ENCODE data around the gene CORO6.

The CORO6 gene

GRCh38 chr17:29629839-29630238 is 7.1 kb upstream of the CORO6 start:
- DNase-seq = no peak

- DNase-seq = no peak
Observed at GRCh38 chr17:29628644-29629043, 5.9 kb upstream of the CORO6 start.

GRCh38 chr17:29627951-29628350 is 5.2 kb upstream of the CORO6 start:
- no peak for DNase-seq

- DNase-seq = no peak
Observed at GRCh38 chr17:29625037-29625750, 2.5 kb upstream of the CORO6 start.

- DNase-seq = no peak
Observed at GRCh38 chr17:29624586-29624985, 1.9 kb upstream of the CORO6 start.

- no peak for DNase-seq
Observed at GRCh38 chr17:29623283-29623647, 553 bp upstream of the CORO6 start.

- DNase-seq = no peak
Observed at GRCh38 chr17:29621751-29622194, 939 bp downstream of the CORO6 start.

GRCh38 chr17:29620779-29621500 is 1.8 kb downstream of the CORO6 start:
- no peak for DNase-seq

GRCh38 chr17:29620271-29620670 is 2.4 kb downstream of the CORO6 start:
- no peak for DNase-seq

- DNase-seq = no peak
Observed at GRCh38 chr17:29619251-29619650, 3.5 kb downstream of the CORO6 start.

GRCh38 chr17:29618272-29619065 is 4.2 kb downstream of the CORO6 start:
- no peak for DNase-seq

GRCh38 chr17:29617481-29618271 is 5.0 kb downstream of the CORO6 start:
- peak; percentile 90 for DNase-seq

GRCh38 chr17:29617125-29617480 is 5.6 kb downstream of the CORO6 start:
- peak; percentile 94 for DNase-seq

GRCh38 chr17:29616300-29617048 is 6.2 kb downstream of the CORO6 start:
- no peak for DNase-seq

GRCh38 chr17:29615492-29616299 is 7.0 kb downstream of the CORO6 start:
- peak; percentile 85 for DNase-seq

GRCh38 chr17:29615048-29615385 is 7.7 kb downstream of the CORO6 start:
- no peak for DNase-seq

GRCh38 chr17:29614349-29615047 is 8.2 kb downstream of the CORO6 start:
- DNase-seq = no peak

GRCh38 chr17:29613856-29614255 is 8.9 kb downstream of the CORO6 start:
- no peak for DNase-seq

GRCh38 chr17:29613352-29613837 is 9.3 kb downstream of the CORO6 start:
- DNase-seq = peak; percentile 96

Measured in stimulated activated CD4-positive, alpha-beta T cell treated with anti-CD3 and anti-CD28 coated beads, Interleukin-4, amount 100 ng/mL, for 1 hour (primary cell).